HG02840 (cell line): ENCODE measurements around the gene LHFPL2.

Experiments used
- ATAC-seq: cut with Tn5 transposase; IDR thresholded peaks from one replicate; pipeline ENCODE4 v1.9.1; 2021; ENCODE audit warnings: mild to moderate bottlenecking, moderate library complexity, moderate number of reproducible peaks; ENCODE audit not compliant: unreplicated experiment, low FRiP score

Gene LHFPL2

DNA sequence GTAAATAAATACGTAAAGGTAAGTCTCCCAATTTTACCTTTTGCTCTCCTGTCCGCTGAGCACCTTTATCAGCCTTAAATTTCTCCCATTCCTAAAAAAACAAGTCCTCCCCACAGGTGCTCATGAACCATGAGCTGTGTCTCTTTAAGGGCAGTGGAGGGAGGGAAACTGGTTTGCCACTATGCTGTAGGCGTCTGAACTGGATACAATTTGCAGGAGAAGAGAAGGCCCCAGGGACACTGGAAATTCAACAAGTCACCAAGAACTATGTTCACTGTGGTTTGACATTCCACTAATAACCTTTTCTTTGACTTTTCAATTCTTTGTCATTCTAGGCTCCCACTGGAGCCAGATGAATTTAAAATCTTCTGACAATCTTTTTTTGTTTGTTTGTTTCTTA is 72.2 kb downstream of the LHFPL2 start:
- no peak for ATAC-seq

DNA sequence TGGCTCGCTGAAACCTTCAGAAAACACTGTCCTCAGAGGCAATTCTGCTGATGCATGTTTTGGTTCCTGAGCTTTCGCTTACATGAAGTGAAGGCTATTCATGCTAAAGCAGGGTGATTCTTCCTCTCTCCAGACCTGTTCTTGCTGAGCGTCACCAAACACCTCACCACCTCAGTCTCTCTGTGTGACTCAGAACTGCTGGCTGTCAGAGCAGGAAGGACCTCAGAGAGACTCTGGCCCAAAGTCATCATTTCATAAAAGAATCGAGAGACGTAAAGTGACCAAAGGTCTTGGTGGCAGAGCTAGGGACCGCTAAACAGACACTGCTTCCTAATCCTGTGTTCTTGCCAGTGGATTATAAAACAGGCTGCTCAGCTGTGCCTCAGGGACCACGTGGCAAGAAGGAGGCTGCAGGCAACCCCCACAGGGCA is 73.8 kb downstream of the LHFPL2 start:
- ATAC-seq = no peak

DNA sequence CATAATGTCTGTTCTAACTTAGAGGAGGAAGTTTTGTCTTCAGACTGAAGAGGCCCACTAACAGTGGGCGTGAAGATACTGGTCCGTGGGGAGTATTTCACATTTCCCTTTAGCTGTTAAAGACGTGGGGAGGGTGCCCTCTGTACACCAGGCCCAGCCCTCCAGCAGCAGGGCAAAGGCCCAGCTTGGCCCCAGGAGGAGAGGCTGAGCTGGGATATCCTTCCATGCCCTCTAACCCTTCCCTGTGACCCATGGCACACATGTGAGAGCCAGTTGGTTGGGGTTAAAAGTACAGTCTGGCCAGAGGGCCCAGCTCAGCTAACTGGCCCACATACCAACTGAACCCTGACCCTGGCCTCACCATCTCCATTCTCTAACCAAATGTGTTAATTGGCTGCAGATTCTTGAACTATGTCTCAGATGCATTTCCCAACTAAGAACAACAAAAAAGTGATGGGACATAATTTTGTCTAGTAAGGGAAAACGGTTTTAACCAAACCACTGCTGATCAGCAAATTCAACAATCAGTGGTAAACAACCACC is 74.4 kb downstream of the LHFPL2 start:
- ATAC-seq = no peak

DNA sequence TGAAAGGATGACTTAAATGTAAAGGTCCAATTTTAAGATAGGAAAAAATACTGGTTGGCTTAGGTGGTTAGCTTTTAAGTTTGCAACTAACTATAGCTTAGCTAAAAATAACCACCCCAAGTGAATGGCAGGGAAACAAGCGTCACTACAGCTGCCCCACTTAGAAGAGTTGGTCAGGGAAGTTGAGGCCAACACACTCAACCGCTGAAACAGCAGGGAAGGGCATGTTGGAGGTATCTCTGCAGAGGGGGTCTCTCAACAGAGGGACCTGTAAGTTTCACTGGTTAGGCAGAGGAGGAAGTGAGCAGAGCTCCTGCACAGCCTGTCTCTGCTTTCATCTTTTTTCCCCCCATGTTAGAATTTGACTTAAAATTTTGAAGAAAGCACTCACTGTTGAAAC is 75.3 kb downstream of the LHFPL2 start:
- ATAC-seq = no peak

DNA sequence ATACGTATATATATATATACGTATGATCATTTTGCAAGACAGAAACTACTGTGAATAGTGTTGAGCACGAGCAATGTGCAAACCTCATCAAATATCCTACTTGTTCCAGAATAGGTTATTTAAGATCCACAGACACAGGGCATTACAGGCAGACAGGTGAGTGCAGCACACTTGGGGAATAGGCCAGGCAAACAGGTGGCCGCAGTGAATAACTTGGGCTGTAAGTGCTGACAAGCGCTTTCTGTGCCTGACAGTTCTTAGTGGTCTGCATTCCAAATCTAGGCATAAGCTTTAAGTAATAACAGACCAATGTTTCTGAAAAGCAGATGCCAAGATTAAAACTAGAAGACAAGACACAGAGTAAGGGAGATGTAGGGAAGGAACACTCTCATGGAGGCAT is 77.9 kb downstream of the LHFPL2 start:
- no peak for ATAC-seq

DNA sequence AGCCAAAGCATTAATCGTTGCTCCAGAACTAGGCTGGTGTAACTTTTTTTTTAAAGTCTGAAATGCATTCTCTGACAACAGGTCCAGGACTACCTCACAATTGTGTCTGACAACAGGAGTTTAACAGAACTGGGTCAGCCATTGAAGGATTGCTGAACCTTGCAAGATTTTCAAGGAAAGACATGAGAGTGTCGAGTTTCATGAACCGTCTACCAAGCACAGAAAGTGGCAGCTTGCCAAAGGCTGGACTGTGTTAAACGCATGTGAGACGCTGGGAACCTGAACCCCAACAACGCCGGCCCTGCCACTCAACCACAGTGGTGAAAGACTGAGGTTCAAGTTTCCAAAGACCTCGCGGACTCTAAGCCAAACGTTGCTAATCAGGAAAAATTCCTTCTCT is 79.1 kb downstream of the LHFPL2 start:
- ATAC-seq = no peak

DNA sequence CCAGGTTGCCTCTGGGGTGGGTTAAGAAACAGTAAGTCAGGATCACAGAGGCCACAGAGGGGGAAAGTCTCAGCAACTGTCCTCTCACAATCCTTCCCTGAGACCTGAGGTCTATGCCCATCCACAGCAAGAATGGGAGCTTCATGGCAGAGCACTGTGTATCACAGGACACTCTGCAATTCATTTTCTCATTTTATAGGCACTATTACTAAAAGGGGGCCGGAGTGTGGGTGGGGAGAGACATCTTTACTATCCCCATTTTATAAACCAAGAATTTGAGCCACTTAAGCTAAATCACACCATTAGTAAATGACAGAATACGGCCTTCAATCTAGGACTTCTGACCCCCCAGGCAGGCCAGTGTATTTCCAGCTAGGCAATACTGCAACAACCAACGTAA is 79.9 kb downstream of the LHFPL2 start:
- no peak for ATAC-seq

DNA sequence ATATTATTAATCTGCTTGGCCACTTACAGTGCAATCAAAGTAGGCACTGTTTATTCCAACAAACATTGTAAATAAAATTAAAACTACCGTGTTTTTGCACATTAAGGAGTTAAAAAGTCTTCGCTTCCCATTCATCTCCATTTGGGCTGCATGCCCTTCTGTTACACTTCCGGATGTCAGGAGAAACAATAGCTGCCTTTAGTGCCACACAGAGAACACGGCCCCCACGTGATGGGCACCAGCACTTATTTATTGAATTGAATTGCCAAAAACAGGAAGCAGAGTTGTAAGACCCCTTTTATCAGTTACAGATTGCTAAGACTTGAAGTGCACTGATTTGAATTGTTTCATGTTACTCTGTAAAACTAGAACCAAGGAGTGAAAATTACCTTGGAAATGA is 80.4 kb downstream of the LHFPL2 start:
- ATAC-seq = no peak

DNA sequence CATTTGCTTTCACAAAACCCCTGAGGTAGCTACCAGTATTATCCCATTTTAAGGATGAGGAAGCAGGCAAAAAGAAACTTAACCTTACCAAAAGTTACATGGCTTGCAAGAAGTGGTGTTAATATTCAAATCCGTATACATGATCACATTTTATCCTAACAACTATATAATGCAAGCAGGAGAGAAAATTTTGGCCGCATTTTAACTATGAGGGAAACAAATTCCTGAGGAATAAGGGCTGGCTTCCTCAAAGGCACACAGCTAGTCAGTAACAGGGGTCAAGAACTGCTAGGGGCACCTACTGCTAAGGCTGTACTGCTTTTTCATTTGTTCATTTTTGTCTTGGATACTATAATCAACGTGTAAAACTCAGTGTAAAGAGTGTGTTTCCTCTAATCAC is 81.0 kb downstream of the LHFPL2 start:
- ATAC-seq = no peak

DNA sequence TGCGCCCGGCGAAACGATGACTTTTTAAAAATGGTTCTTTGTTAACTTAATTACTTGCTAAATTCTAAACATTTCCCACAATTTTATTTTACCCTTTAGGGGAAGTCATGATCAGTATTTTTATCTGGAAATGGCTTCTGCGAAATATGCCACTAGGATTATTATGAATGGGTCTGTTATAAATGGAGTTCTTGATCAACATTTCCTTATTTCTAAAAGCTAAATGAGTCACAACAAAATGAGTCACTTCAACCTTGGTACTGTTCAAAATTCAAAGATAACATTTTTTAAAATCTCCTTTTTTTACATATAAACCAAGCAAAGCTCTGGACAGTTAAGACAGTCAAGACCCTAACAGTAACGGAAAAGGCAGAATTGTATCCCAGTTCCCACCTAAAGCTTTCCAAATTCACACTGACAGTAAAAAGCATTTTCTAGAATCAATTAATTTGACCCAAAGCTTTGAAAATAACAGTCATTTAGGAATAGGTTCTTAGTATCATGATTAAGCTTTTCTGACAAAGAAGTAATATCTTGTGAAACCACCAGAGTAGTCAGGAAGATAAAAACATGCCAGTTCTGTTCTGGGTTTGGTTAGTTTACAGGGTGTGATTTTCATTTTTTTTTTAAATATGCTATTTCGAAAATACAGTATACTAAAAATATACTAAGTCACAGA is 81.7 kb downstream of the LHFPL2 start:
- no peak for ATAC-seq

DNA sequence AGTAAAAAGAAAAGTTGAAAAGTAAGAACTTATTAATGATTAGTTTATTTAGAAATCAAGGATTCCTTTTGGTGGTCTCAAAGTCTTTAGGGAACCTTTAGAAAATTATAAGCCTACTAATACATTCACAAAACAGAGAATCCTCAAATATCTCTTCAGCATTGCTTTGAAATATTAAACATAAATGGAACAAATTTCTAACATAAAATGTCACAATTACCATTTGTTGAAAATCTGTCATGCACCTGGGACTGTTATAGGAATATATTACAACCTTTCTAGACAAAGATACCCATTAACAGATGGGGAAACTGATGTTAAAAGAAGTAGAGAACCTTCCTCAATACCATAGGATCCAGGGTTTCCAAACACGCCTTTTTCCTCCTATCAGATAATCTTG is 83.2 kb downstream of the LHFPL2 start:
- ATAC-seq = no peak

DNA sequence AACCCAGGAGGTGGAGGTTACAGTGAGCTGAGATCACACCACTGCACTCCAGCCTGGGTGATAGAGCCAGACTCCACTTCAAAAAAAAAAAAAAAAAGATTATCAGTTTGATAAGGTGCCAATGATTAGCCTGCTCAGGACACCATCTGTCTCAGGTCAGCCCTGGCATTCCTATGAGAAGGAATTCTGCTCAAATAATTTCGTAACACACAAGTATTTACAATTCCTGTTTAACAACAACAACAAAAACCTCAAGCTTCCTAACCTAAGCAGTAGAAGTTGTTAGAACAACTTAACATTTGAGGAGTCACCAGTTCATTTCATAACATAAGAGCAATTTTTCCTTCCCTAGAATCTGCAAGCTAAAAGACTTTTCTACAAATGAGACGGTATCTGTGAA is 85.0 kb downstream of the LHFPL2 start:
- ATAC-seq = no peak

DNA sequence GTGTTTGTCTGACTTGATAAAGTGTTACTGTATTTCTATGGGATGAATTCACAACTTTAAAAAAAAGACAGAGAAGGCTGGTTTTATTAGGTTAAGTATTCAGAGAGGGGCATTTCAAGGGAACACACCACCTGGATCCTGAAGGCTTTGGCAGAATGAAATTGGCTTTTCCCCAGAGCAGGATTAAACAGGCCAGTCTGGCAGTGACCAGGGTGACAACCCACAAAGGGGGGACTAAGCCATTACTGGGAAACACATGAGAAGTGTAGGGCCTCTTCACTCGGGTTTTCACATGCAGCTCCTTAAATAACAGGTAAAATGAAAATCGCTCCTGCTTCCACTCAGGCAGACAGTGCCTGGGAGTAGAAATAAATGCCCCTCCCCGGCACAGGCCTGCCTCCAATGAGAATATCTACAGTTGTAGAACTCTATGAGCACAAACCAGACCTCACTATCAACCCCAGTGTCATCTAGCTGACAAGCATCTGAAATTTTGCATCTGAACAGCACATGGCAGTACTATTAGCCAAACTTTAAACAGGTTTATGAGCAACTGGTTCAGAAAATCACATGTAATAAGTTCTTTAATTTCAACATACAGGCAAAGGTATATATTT is 85.8 kb downstream of the LHFPL2 start:
- ATAC-seq = no peak

DNA sequence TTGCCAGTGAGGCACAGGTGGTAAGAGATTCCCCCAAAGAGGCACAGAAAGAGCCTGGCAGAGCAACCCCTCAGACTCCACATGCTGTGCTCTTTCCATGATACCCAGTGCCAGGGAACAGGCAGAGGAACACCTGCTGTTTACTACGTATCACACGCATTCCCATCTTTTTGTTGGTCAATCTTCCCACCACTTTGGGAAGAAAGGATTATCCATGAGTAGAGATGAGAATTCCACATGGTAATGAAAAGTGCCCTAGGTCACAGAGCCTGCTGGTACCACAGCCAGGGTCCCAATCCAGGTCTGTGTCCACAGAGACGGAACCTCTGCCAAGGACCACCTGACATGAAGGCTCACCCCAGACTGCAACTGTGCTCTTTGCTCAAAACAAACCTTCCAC is 86.6 kb downstream of the LHFPL2 start:
- no peak for ATAC-seq

DNA sequence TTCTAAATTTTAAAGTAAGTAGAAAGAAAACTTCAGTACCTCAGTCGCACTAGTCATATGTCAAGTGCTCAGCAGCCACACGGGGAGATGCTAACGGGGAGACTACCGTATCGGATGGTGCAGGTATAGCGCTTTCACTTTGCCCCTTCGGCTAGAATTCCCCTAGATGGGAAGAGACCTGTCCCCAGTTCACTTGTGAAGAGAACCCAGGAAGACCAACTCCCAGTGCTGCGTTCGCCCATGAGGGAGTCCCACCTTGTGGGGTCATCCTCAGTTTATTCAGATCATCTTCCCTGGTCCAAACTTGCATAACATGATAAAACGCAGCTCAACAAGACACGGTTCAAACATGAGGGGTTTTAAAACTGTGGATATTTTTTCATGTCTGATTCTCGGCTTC is 87.3 kb downstream of the LHFPL2 start:
- ATAC-seq = no peak

DNA sequence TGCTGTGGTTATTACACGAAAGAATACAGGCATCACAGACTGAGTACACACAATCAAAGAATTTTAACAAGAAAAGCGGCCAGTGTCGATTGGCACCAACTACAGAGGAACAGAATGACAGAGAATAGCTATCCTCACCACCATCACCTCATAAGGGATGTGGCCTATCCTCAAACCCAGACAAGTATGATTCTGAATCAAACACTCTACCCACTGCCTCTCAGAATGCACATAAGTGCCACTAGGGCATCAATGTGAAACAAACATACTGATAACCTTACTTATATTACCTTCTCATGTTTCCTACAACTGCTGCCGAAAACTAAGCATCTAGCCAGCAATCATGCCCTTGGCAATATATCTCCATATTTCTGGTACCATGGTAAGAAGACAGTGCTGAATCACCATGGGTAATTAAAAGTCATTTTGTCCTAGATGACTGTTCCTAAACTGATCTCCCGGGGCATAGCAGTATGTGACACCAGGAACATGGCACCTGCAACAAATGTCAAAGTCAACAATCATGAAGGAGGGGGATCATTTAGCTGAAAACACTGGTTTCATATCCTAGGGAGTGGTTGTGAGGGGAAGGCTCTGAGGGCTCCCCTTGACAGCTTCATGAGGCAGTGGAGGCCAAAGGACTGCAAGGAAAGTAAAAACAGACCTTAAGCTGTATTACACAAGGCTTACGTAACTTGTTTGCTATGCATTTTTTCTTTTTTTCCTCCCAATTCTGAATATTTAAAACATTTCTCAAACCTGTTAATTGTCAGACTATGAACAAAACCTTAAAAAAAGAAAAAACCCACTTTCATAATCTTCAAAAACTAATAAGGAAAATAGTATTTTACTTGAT is 88.3 kb downstream of the LHFPL2 start:
- no peak for ATAC-seq

DNA sequence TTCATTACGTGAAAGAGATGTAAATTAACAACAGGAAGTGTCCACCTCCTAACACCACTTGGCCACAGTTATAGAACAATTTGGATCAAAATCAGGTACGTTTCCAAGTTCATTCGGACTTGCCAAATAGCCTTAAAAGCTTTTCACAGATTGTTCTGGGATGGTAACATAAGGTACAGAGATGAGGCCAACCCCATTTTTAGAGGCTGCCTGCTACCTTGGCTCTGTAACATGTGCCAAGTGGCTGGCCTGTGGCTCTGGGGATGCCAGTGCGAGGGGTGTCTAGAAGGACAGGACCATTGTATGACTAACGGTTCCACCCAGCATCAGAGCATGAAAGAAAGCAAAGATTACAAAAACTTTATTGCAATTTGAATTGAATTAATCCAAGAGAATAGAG is 91.0 kb downstream of the LHFPL2 start:
- no peak for ATAC-seq

DNA sequence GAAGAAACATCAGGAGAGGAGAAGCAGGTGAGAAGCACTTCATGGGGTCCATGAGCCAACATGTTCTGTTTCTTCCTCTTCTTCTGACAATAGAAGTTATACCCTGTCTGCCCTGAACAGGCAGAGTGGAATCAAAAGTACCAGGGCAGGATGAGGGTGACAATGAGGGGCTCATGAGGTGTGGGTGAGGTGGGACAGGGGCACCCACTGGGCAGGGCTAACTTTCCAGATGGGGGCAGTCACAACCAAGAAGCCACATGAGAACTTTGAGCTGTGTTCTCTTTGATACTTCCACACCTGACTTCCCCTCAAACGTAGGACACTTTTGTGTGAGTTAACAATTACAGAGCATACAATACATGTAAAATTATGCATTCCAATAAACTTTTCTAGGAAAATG is 92.7 kb downstream of the LHFPL2 start:
- ATAC-seq = no peak

DNA sequence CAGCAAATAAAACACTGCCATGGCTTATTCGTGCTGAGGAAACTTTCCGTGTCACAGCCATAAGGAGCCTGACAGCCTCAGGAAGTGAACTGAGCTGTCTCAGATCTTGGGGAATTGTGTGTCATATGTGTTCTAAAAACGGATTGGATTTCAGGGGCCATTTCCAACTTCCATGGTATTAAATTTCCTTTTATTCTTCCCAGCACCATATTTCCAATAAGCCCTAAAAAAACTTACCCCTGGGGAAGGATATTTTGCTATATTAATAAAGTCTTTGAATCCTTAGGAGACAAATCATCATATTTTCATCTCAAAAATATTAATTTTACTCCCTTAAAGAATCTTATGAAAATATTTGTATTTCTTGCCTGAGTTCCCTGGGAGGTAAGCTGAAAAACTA is 93.9 kb downstream of the LHFPL2 start:
- ATAC-seq = no peak

DNA sequence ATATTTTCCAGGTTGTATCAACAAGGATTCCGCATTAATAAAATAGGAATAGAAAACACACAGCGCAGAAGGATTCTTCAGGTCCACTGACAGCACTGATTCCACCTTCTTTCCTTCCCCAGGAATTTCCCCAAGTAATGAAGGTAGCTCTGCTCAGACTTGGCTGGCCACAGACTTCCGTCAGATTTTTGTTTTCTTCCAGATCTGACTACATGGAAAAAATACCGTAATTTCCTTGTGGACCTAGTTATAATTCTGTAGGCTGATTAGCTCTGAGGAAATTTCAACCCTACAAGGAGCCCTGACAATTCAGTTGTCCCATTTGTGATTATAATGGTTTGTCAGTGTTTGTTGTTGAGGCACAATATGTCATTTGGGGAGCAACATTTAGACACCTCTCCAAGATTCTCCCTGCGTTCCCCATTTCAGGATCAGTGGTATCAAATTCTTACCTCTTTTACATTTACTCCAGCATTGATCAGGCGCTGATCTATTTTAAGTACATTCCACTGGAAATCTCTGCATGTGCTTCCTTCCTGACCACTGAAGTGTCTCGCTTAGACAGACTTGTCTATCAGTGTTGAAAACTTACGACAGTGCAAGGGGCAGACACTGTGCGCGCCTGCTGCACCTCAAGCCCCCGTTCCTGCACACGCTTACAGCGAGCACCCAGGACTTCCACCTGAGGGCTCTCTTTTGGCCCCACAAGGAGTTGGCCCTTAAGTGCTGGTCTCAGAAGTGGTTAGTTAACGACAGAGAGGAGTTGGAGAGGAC is 94.8 kb downstream of the LHFPL2 start:
- no peak for ATAC-seq
